Measurements from ENCODE around the gene CYBC1. TPM values are rescaled to one million over a fixed set of nuclear protein-coding genes. Genes with fewer than 3 reads are reported as not detected.

CYBC1 gene
- total and polyA plus RNA-seq, 9 of the 15 experiments (the other 6 are each of a cell fraction or from before 2014, with no cell fraction given): 1.3 to 71.8 (median 49.9) TPM

DNA sequence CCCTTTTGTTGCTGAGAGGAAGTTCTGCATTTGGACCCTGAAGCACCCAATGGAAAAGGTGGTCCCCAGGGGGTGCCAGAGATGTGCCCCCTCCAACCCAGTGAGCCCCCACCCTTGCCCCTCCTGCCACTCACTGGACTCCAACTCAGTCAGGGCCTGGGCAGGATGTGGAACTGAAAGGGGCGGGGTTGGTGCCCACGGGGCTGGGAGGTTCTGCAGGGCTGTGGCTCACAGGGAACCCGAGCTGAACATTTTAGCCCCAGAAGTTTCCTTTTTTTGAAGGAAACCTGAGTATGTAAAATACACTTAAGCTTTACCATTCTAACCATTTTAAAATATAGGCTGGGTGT lies 16.4 kb downstream of the CYBC1 start:
- no peak for FAIRE-seq
- H3K27me3 ChIP-seq (ENCODE audit: control insufficient read depth in 2 of 2, insufficient read depth in 2 of 2, low read length in 2 of 2): no peaks in the 10 kb centered on the region
- ChIA-PET CTCF (ENCODE audit: low intra/inter-chr PET ratio) (no interaction called here), POLR2A (interaction anchor here (0.7 to 1.3 kb wide), 3 partner anchors 9 to 23 kb away, joined by 3 to 5 read pairs (median 4); no protein-coding TSS in a partner anchor)
- no peak overlapping the region for H3K4me2 ChIP-seq (ENCODE audit: insufficient read depth, low read length)
- no peak overlapping the region for H3K4me3 ChIP-seq
- H3K4me1 ChIP-seq (replicated peaks in 1 of 2; ENCODE audit: control insufficient read depth in 2 of 2, insufficient read depth in 2 of 2, low read length in 2 of 2): peaks cover 0 to 48% of the 10 kb centered on the region in 2 experiments; a peak in 2 of 5 replicates
- H3K79me2 ChIP-seq (ENCODE audit: control insufficient read depth, insufficient read depth, low read length): no peaks in the 10 kb centered on the region
- H2AFZ ChIP-seq (ENCODE audit: low read depth, low read length): no peak overlapping the region
- 77% methylated on average over 2 of the region's 3 CpGs for WGBS (ENCODE audit: insufficient coverage, low coverage, missing lambda C conversion rate)
- in situ Hi-C loops (cut with MboI): no loop called here
- no peak for TF ChIP-seq NELFE (IDR thresholded peaks at IDR 0.05; ENCODE audit: insufficient read depth, insufficient read length)
- no peak for TF ChIP-seq ZNF445 (CRISPR knock-in tag; IDR thresholded peaks at IDR 0.05; ENCODE audit: low read depth)
- no peak for TF ChIP-seq POLR2A (conservative IDR thresholded peaks at IDR 0.05)
- no peak for TF ChIP-seq MBD2 (IDR thresholded peaks at IDR 0.05; ENCODE audit: borderline replicate concordance, low read depth)
- no peak for TF ChIP-seq NR3C1 (CRISPR knock-in tag; IDR thresholded peaks at IDR 0.05)
- no peak for TF ChIP-seq MEF2D (tag; conservative IDR thresholded peaks at IDR 0.05; ENCODE audit: low read depth)
- no peak for TF ChIP-seq NFYB (IDR thresholded peaks at IDR 0.05; ENCODE audit: extremely low read depth, insufficient read length)
- TF ChIP-seq ATF4 (CRISPR knock-in tag; IDR thresholded peaks at IDR 0.05): no peak
- no peak for TF ChIP-seq ZNF644 (tag; IDR thresholded peaks at IDR 0.05; ENCODE audit: low read depth)
- no peak for TF ChIP-seq ZNF583 (CRISPR knock-in tag; IDR thresholded peaks at IDR 0.05)
- TF ChIP-seq TFAM (CRISPR knock-in tag; conservative IDR thresholded peaks at IDR 0.05): no peak
- no peaks in the 10 kb centered on the region for H3K9me1 ChIP-seq (ENCODE audit: control insufficient read depth, insufficient read depth, low read length)
- BruUV-seq (replicated peaks): no TSS peak
- H4K20me1 ChIP-seq (replicated peaks; ENCODE audit: control insufficient read depth, insufficient read depth, low read length): no peaks in the 10 kb centered on the region
- intact Hi-C loops (cut with micrococcal nuclease): no loop called here
- no peak for DNase-seq (ENCODE audit: extremely low read depth in 1 of 4, low spot score in 3 of 4)
- no peak overlapping the region for H3K9ac ChIP-seq (ENCODE audit: insufficient read depth in 1 of 2, low read depth in 2 of 2, low read length in 2 of 2)
- H3K9me3 ChIP-seq (replicated peaks; ENCODE audit: control insufficient read depth, insufficient read depth, low read depth, low read length): no peaks in the 10 kb centered on the region
- ATAC-seq: no peak
- H3K36me3 ChIP-seq (ENCODE audit: control insufficient read depth, insufficient read depth, low read length): no peaks in the 10 kb centered on the region
- no peak overlapping the region for H3K27ac ChIP-seq (ENCODE audit: extremely low read depth, low read depth, low read length)

Data from K562 (cell line).